OCI-LY3 (cell line): ENCODE results near the gene CYYR1.

ENCODE experiments used
- H2AFZ ChIP-seq: fragments of 200-600, 300-600 bp; shearing (Covaris generic); 2 replicates; pipeline ENCODE4 v1.6.0; 2014; ENCODE audit warnings: antibody characterized with exemption, low read depth, low read length
- H3K27ac ChIP-seq: fragments of 200-600, 300-600 bp; sonication (generic); 2 replicates; pipeline ENCODE4 v1.5.1; 2014; ENCODE audit warnings: mild to moderate bottlenecking, low read length, moderate library complexity, mixed read lengths
- H3K27me3 ChIP-seq: fragments of 200-600, 300-600 bp; sonication (generic); 2 replicates; pipeline ENCODE4 v1.6.1; 2014; ENCODE audit warnings: low read depth, low read length, mixed read lengths
- H3K36me3 ChIP-seq: fragments of 200-600, 300-600 bp; sonication (generic); replicated peaks from 2 replicates; pipeline ENCODE3; 2014; ENCODE audit warnings: low read depth, low read length, mixed read lengths
- H3K4me1 ChIP-seq: fragments of 300-600, 200-600 bp; sonication (generic); 2 replicates; pipeline ENCODE4 v1.6.1; 2014; ENCODE audit warnings: low read length, mixed read lengths
- H3K4me2 ChIP-seq: fragments of 200-600, 300-600 bp; sonication (generic); 2 replicates; pipeline ENCODE4 v1.6.1; 2014; ENCODE audit warnings: low read length, mixed read lengths
- H3K4me3 ChIP-seq: fragments of 300-600, 200-600 bp; sonication (generic); 2 replicates; pipeline ENCODE4 v1.5.1; 2014; ENCODE audit warnings: antibody characterized with exemption, mild to moderate bottlenecking, low read length, moderate library complexity
- H3K79me2 ChIP-seq: fragments of 300-600, 200-600 bp; shearing (Covaris generic); 2 replicates; pipeline ENCODE4 v1.6.1; 2014; ENCODE audit warnings: mild to moderate bottlenecking, low read length, mixed read lengths
- H3K9ac ChIP-seq: fragments of 300-600, 200-600 bp; shearing (Covaris generic); 2 replicates; pipeline ENCODE4 v1.6.0; 2014; ENCODE audit warnings: mild to moderate bottlenecking, low read length, moderate library complexity
- H3K9me3 ChIP-seq: fragments of 200-600, 300-600 bp; shearing (Covaris generic); 2 replicates; pipeline ENCODE4 v1.6.1; 2014; ENCODE audit warnings: low read length, mixed read lengths; ENCODE audit not compliant: insufficient read depth
- H4K20me1 ChIP-seq: fragments of 200-600, 300-600 bp; sonication (generic); 2 replicates; pipeline ENCODE4 v1.6.1; 2016; ENCODE audit warnings: low read length, mixed read lengths; ENCODE audit not compliant: insufficient read depth
- CTCF ChIP-seq: fragments of 200-600, 300-600 bp; sonication (generic); IDR thresholded peaks from 2 replicates; pipeline ENCODE4 v1.5.1; 2014; ENCODE audit warnings: antibody characterized with exemption, low read length, low read depth
- EZH2phosphoT487 ChIP-seq: fragments of 200-600 bp; shearing (Covaris generic); IDR thresholded peaks from 2 replicates; pipeline ENCODE4 v1.6.1; 2018; ENCODE audit warnings: antibody characterized with exemption, mixed run types, low read depth

CYYR1 gene

GRCh38 chr21:26572076-26572701 is 897 bp downstream of the CYYR1 start:
- Histone ChIP-seq H2AFZ (no peak overlapping the region), H3K36me3 (no peaks in the 10 kb centered on the region), H3K79me2 (no peaks in the 10 kb centered on the region), H3K27me3 (no peaks in the 10 kb centered on the region), H3K9me3 (no peaks in the 10 kb centered on the region), H4K20me1 (no peaks in the 10 kb centered on the region), H3K4me3 (no peak overlapping the region), H3K9ac (no peak overlapping the region), H3K4me1 (no peaks in the 10 kb centered on the region), H3K27ac (no peak overlapping the region), H3K4me2 (no peak overlapping the region)
- no peak for TF ChIP-seq EZH2phosphoT487
- no peak for TF ChIP-seq CTCF

GRCh38 chr21:26570203-26570602 is 2.9 kb downstream of the CYYR1 start:
- Histone ChIP-seq H3K9ac (no peak overlapping the region), H4K20me1 (no peaks in the 10 kb centered on the region), H3K27ac (no peak overlapping the region), H3K79me2 (no peaks in the 10 kb centered on the region), H2AFZ (no peak overlapping the region), H3K4me2 (no peak overlapping the region), H3K36me3 (no peaks in the 10 kb centered on the region), H3K27me3 (no peaks in the 10 kb centered on the region), H3K4me3 (no peak overlapping the region), H3K4me1 (no peaks in the 10 kb centered on the region), H3K9me3 (no peaks in the 10 kb centered on the region)
- TF ChIP-seq EZH2phosphoT487, result no peak
- no peak for TF ChIP-seq CTCF

GRCh38 chr21:26565546-26565945 is 7.5 kb downstream of the CYYR1 start:
- no peak overlapping the region for H3K27ac ChIP-seq
- TF ChIP-seq EZH2phosphoT487 (no peak), CTCF (no peak)

GRCh38 chr21:26565111-26565510 is 8.0 kb downstream of the CYYR1 start:
- H3K36me3 ChIP-seq, result no peaks in the 10 kb centered on the region
- no peak overlapping the region for H3K27ac ChIP-seq
- H4K20me1 ChIP-seq, result no peaks in the 10 kb centered on the region
- H3K4me2 ChIP-seq, result no peak overlapping the region
- H3K4me3 ChIP-seq, result no peak overlapping the region
- H2AFZ ChIP-seq, result no peak overlapping the region
- no peaks in the 10 kb centered on the region for H3K9me3 ChIP-seq
- H3K4me1 ChIP-seq, result no peaks in the 10 kb centered on the region
- H3K9ac ChIP-seq, result no peak overlapping the region
- H3K79me2 ChIP-seq, result no peaks in the 10 kb centered on the region
- TF ChIP-seq CTCF, result no peak
- no peak for TF ChIP-seq EZH2phosphoT487
- H3K27me3 ChIP-seq, result no peaks in the 10 kb centered on the region

More at GRCh38 chr21:26565546-26565945, 7.5 kb downstream of the CYYR1 start:
- H3K79me2 ChIP-seq, result no peaks in the 10 kb centered on the region
- H2AFZ ChIP-seq, result no peak overlapping the region
- no peaks in the 10 kb centered on the region for H3K36me3 ChIP-seq
- H3K4me3 ChIP-seq, result no peak overlapping the region
- H3K9me3 ChIP-seq, result no peaks in the 10 kb centered on the region
- no peaks in the 10 kb centered on the region for H3K27me3 ChIP-seq
- no peak overlapping the region for H3K9ac ChIP-seq
- no peaks in the 10 kb centered on the region for H4K20me1 ChIP-seq
- no peak overlapping the region for H3K4me2 ChIP-seq
- no peaks in the 10 kb centered on the region for H3K4me1 ChIP-seq
